Karpas-422 (cell line): Measurements from ENCODE around the gene HHIPL1. TPM values are rescaled to one million over a fixed set of nuclear protein-coding genes. Genes with fewer than 3 reads are reported as not detected.

Source experiments
- DNase-seq: peaks from one replicate; pipeline ENCODE4 v3.0.0-alpha.2; 2015
- H2AFZ ChIP-seq: fragments of 200-600 bp; sonication (generic); 2 replicates; pipeline ENCODE4 v1.6.1; 2014; ENCODE audit warnings: antibody characterized with exemption, low read length, mixed read lengths
- H3K27ac ChIP-seq: fragments of 200-600 bp; sonication (generic); 2 replicates; pipeline ENCODE4 v1.5.1; 2014; ENCODE audit warnings: mild to moderate bottlenecking, low read length, moderate library complexity
- H3K27me3 ChIP-seq: fragments of 200-600 bp; sonication (generic); 2 replicates; pipeline ENCODE4 v1.6.1; 2014; ENCODE audit warnings: low read length, mixed read lengths
- H3K36me3 ChIP-seq: fragments of 200-600 bp; sonication (generic); 2 replicates; pipeline ENCODE4 v1.6.1; 2014; ENCODE audit warnings: low read length, mixed read lengths; ENCODE audit not compliant: insufficient read depth
- H3K4me1 ChIP-seq: fragments of 200-600 bp; sonication (generic); 2 replicates; pipeline ENCODE4 v1.6.1; 2014; ENCODE audit warnings: mild to moderate bottlenecking, low read length, mixed read lengths
- H3K4me2 ChIP-seq: fragments of 200-600 bp; sonication (generic); 2 replicates; pipeline ENCODE4 v1.6.1; 2014; ENCODE audit warnings: low read length, low read depth, mild to moderate bottlenecking; ENCODE audit not compliant: poor library complexity, severe bottlenecking
- H3K4me3 ChIP-seq: fragments of 200-600 bp; sonication (generic); 2 replicates; pipeline ENCODE4 v1.5.1; 2014; ENCODE audit warnings: mild to moderate bottlenecking, antibody characterized with exemption, low read length, mixed read lengths
- H3K79me2 ChIP-seq: fragments of 200-600 bp; sonication (generic); 2 replicates; pipeline ENCODE4 v1.6.1; 2014; ENCODE audit warnings: mild to moderate bottlenecking, low read length, mixed read lengths
- H3K9ac ChIP-seq: fragments of 200-600 bp; sonication (generic); 2 replicates; pipeline ENCODE4 v1.6.0; 2014; ENCODE audit warnings: low read length
- H3K9me2 ChIP-seq: fragments of 200-600 bp; sonication (generic), shearing (Covaris generic); replicated peaks from 2 replicates; pipeline ENCODE4 v1.6.0; 2014; ENCODE audit warnings: mild to moderate bottlenecking, low read length, moderate library complexity; ENCODE audit not compliant: insufficient read depth
- H3K9me3 ChIP-seq: fragments of 300-700, 200-600 bp; sonication (generic); 2 replicates; pipeline ENCODE4 v1.6.1; 2014; ENCODE audit warnings: low read length, mixed read lengths
- H4K20me1 ChIP-seq: fragments of 200-600 bp; sonication (generic); 2 replicates; pipeline ENCODE4 v1.6.1; 2014; ENCODE audit warnings: mild to moderate bottlenecking, antibody characterized with exemption, low read length, low read depth; ENCODE audit not compliant: insufficient read depth
- total RNA-seq: library from RNA; depleted of rRNA; stranded (reverse); fragments of >200 nt; shearing (Covaris generic); gene quantifications from 2 replicates; pipeline ENCODE4 v1.2.3, GENCODE V29; 2014; ENCODE audit warnings: low replicate concordance

The HHIPL1 gene
- total RNA-seq, 1 experiment from 2014 or later: not detected

- Histone ChIP-seq H3K9me2 (no peaks in the 10 kb centered on the region), H3K9me3 (no peaks in the 10 kb centered on the region), H3K9ac (no peak overlapping the region), H3K36me3 (no peaks in the 10 kb centered on the region), H2AFZ (no peak overlapping the region), H3K79me2 (no peaks in the 10 kb centered on the region), H3K27me3 (no peaks in the 10 kb centered on the region), H3K27ac (no peak overlapping the region), H4K20me1 (no peaks in the 10 kb centered on the region), H3K4me2 (no peak overlapping the region), H3K4me3 (no peak overlapping the region), H3K4me1 (peaks cover 10% of the 10 kb centered on the region)
- DNase-seq: no peak
Observed at GRCh38 chr14:99606359-99606758, 38.6 kb upstream of the HHIPL1 start.

GRCh38 chr14:99608591-99608990, 36.3 kb upstream of the HHIPL1 start:
- no peak overlapping the region for H3K4me2 ChIP-seq
- H4K20me1 ChIP-seq: no peaks in the 10 kb centered on the region
- H3K9me3 ChIP-seq: no peaks in the 10 kb centered on the region
- no peaks in the 10 kb centered on the region for H3K79me2 ChIP-seq
- no peak overlapping the region for H3K9ac ChIP-seq
- H3K27me3 ChIP-seq: no peaks in the 10 kb centered on the region
- peaks cover 10% of the 10 kb centered on the region for H3K4me1 ChIP-seq
- H3K27ac ChIP-seq: no peak overlapping the region
- H2AFZ ChIP-seq: no peak overlapping the region
- H3K4me3 ChIP-seq: no peak overlapping the region
- DNase-seq: no peak
- no peaks in the 10 kb centered on the region for H3K9me2 ChIP-seq
- no peaks in the 10 kb centered on the region for H3K36me3 ChIP-seq

- no peaks in the 10 kb centered on the region for H4K20me1 ChIP-seq
- H3K9me2 ChIP-seq: no peaks in the 10 kb centered on the region
- no peak overlapping the region for H3K9ac ChIP-seq
- H2AFZ ChIP-seq: no peak overlapping the region
- no peak overlapping the region for H3K4me3 ChIP-seq
- no peaks in the 10 kb centered on the region for H3K79me2 ChIP-seq
- H3K36me3 ChIP-seq: no peaks in the 10 kb centered on the region
- DNase-seq: peak; percentile 66
- H3K9me3 ChIP-seq: no peaks in the 10 kb centered on the region
- H3K4me1 ChIP-seq: peaks cover 10% of the 10 kb centered on the region
- no peak overlapping the region for H3K4me2 ChIP-seq
- no peak overlapping the region for H3K27ac ChIP-seq
- H3K27me3 ChIP-seq: no peaks in the 10 kb centered on the region
Observed at GRCh38 chr14:99609245-99610170, 35.4 kb upstream of the HHIPL1 start.

- Histone ChIP-seq H3K9ac (no peak overlapping the region), H3K4me2 (no peak overlapping the region), H3K4me1 (no peaks in the 10 kb centered on the region), H3K27me3 (no peaks in the 10 kb centered on the region), H3K27ac (no peak overlapping the region), H3K79me2 (no peaks in the 10 kb centered on the region), H4K20me1 (no peaks in the 10 kb centered on the region), H3K36me3 (no peaks in the 10 kb centered on the region), H3K9me2 (no peaks in the 10 kb centered on the region), H3K9me3 (no peaks in the 10 kb centered on the region), H3K4me3 (no peak overlapping the region), H2AFZ (no peak overlapping the region)
- no peak for DNase-seq
Observed at GRCh38 chr14:99611646-99612045, 33.3 kb upstream of the HHIPL1 start.

GRCh38 chr14:99612071-99612737, 32.7 kb upstream of the HHIPL1 start:
- Histone ChIP-seq H3K4me2 (no peak overlapping the region), H3K4me1 (no peaks in the 10 kb centered on the region), H3K79me2 (no peaks in the 10 kb centered on the region), H3K4me3 (no peak overlapping the region), H3K36me3 (no peaks in the 10 kb centered on the region), H4K20me1 (no peaks in the 10 kb centered on the region), H2AFZ (no peak overlapping the region), H3K9me2 (no peaks in the 10 kb centered on the region), H3K27ac (no peak overlapping the region), H3K9ac (no peak overlapping the region), H3K9me3 (no peaks in the 10 kb centered on the region), H3K27me3 (no peaks in the 10 kb centered on the region)
- DNase-seq: no peak

GRCh38 chr14:99612738-99613330, 32.1 kb upstream of the HHIPL1 start:
- H3K9me2 ChIP-seq: no peaks in the 10 kb centered on the region
- no peak overlapping the region for H3K4me2 ChIP-seq
- H3K36me3 ChIP-seq: no peaks in the 10 kb centered on the region
- H3K4me1 ChIP-seq: no peaks in the 10 kb centered on the region
- H3K9me3 ChIP-seq: no peaks in the 10 kb centered on the region
- no peak overlapping the region for H3K27ac ChIP-seq
- no peaks in the 10 kb centered on the region for H4K20me1 ChIP-seq
- no peaks in the 10 kb centered on the region for H3K79me2 ChIP-seq
- H3K9ac ChIP-seq: no peak overlapping the region
- DNase-seq: no peak
- no peak overlapping the region for H2AFZ ChIP-seq
- no peaks in the 10 kb centered on the region for H3K27me3 ChIP-seq
- no peak overlapping the region for H3K4me3 ChIP-seq

GRCh38 chr14:99615497-99616157, 29.3 kb upstream of the HHIPL1 start:
- H3K4me2 ChIP-seq: no peak overlapping the region
- DNase-seq: no peak
- no peaks in the 10 kb centered on the region for H4K20me1 ChIP-seq
- H3K27ac ChIP-seq: no peak overlapping the region
- no peaks in the 10 kb centered on the region for H3K9me3 ChIP-seq
- H3K9ac ChIP-seq: no peak overlapping the region
- H3K4me3 ChIP-seq: no peak overlapping the region
- no peak overlapping the region for H2AFZ ChIP-seq
- H3K79me2 ChIP-seq: no peaks in the 10 kb centered on the region
- H3K9me2 ChIP-seq: no peaks in the 10 kb centered on the region
- H3K27me3 ChIP-seq: no peaks in the 10 kb centered on the region
- no peaks in the 10 kb centered on the region for H3K36me3 ChIP-seq
- H3K4me1 ChIP-seq: no peaks in the 10 kb centered on the region
